Fibroblast of pulmonary artery (primary cell): ENCODE results near the gene GGN.

Experiments used
- DNase-seq: peaks from one replicate; pipeline ENCODE4 v3.0.0-alpha.2; 2010; ENCODE audit warnings: low read depth
- H3K4me3 ChIP-seq: replicated peaks from 2 replicates; pipeline ENCODE4 v1.5.1; 2011; ENCODE audit warnings: low read depth, mild to moderate bottlenecking, control low read depth, low read length, moderate library complexity
- CTCF ChIP-seq: IDR thresholded peaks from 2 replicates; pipeline ENCODE4 v1.5.1; 2011; ENCODE audit warnings: mild to moderate bottlenecking, control low read depth, low read length, inconsistent platforms; ENCODE audit errors: missing control alignments

GGN gene

DNA sequence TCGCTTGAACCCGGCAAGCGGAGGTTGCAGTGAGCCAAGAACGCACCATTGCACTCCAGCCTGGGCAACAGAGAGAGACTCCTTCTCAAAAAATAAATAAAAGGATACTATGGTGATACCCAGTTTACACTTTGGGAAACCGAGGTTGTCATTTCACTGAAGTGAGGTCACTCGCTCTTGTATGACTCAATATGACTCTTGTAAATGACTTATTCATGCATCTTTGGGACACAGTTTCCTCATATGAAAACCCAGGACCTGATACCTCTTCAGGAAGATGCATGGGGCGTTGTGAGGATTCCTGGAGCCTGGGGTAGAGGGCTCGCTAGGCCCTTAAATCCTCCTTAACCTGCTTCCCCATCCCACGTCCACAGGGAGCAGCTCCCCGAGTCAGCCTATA is 9.0 kb downstream of the GGN start:
- no peak for TF ChIP-seq CTCF
- DNase-seq, result no peak
- H3K4me3 ChIP-seq, result no peak overlapping the region

- H3K4me3 ChIP-seq, result no peak overlapping the region
- no peak for DNase-seq
- TF ChIP-seq CTCF, result no peak
Measured at GRCh38 chr19:38377052-38377451, 10.8 kb downstream of the GGN start.

DNA sequence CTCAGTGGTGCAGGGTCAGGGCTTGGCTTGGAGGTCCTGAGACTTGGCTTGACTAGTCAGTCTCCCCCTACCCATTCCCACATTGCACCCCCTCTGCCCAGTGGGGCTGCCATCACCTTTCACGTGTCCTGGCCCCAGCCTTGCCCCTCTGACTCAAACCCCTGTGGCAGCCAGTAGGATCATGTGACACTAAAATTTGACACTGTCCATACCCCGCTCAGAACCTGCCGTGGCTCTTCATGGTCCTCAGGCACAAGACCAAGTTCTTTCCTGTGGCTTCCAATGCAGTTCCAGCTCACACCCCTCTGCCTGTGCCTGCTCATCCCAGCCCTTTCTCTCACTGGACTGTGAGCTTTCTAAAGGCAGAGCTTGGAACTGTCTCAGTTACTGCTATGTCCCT is 11.3 kb downstream of the GGN start:
- peak overlapping the region; percentile 78 for H3K4me3 ChIP-seq
- DNase-seq, result no peak
- TF ChIP-seq CTCF, result no peak

DNA sequence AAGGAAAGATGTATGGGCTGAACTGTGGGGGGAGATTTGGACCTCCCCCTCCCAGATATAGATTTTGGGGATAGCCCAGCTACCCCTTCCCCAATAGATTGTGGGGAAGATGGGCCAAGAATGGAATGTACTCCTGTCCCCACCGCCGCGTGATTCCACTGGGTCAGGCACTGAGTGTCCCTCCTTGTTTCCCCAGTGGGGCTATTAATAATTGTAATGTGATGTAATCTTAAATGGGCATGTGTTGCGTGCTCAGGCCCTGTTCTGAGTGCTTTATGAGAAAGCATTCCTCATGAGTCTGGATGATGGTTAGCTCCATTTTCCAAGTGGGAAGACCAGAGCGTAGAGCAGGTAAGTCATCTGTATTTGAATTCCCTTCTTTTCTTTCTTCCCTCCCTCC is 12.1 kb downstream of the GGN start:
- H3K4me3 ChIP-seq, result peak overlapping the region; percentile 78
- TF ChIP-seq CTCF, result no peak
- no peak for DNase-seq

- peak overlapping the region; percentile 78 for H3K4me3 ChIP-seq
- DNase-seq, result no peak
- TF ChIP-seq CTCF, result no peak
Measured at GRCh38 chr19:38375098-38375493, 12.7 kb downstream of the GGN start.

DNA sequence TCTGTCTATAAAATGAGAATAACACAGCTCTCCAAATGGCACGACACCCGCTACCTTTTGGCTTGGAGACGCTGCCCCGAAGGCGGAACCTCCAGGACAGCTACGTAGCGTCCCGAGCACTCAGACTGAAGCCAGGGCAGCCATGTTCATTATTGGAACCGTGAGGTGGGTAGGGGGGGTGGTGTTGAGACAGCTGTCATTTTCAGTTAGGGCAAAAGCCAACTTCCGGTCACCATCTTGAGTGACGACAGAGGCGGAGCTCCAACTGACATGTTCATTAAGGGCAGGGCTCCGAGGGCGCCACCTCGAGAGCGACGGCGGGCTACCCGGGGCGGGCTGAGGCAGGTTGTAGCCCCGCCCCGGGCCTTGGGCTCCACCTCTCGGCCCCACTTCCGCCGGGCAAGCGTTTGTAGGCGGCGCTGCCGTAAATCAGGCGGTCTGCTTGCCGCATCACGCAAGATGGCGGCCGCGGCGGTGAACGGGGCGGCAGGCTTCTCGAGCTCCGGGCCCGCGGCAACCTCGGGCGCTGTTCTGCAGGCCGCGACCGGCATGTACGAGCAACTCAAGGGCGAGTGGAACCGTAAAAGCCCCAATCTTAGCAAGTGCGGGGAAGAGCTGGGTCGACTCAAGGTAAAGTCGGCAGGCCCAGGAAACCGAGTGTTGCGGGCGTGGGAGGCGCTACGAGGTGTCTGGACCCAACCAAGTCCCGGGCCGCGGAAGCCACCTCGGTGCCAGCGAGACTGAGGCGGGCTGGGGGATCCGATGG is 13.3 kb downstream of the GGN start, which contains the start of gene PSMD8:
Gene PSMD8 (plus strand): TSS at position 240 of the 766 bp plus-strand sequence. CDS start 31 bp downstream, at position 271.
- peak; percentile 98 for DNase-seq
- peak within 1 kb of the TSS; percentile 78 for H3K4me3 ChIP-seq
- peak; percentile 14 for TF ChIP-seq CTCF

- no peak for DNase-seq
- H3K4me3 ChIP-seq, result peak overlapping the region; percentile 78
- no peak for TF ChIP-seq CTCF
Measured at GRCh38 chr19:38373907-38374331, 13.9 kb downstream of the GGN start.
